Kasumi-1 (cell line): ENCODE results near the gene GALNT16.
"Not testable (repeated sequence)": the region's sequence is repeated elsewhere in the genome, so short reads cannot be mapped to it uniquely, and the experiment has no call there.

Source experiments
- DNase-seq, 2 experiments: peaks; one replicate each; lab custom pipeline; 2025; lab: John Stamatoyannopoulos, UW

The GALNT16 gene

GRCh38 chr14:69259527-69260189, at the start of gene GALNT16:
Gene GALNT16 (plus strand): TSS chr14:69260158. CDS start chr14:69260291, 133 bp downstream.
- no peak for DNase-seq

- DNase-seq: no peak
Measured at GRCh38 chr14:69214393-69214792, 45.6 kb upstream of the GALNT16 start.

GRCh38 chr14:69217663-69218062, 42.3 kb upstream of the GALNT16 start:
- not testable (repeated sequence) for DNase-seq

- no peak for DNase-seq
Measured at GRCh38 chr14:69224946-69225345, 35.0 kb upstream of the GALNT16 start.

GRCh38 chr14:69226178-69226577, 33.8 kb upstream of the GALNT16 start:
- no peak for DNase-seq

- no peak for DNase-seq
Measured at GRCh38 chr14:69226736-69227135, 33.2 kb upstream of the GALNT16 start.

- DNase-seq: no peak
Measured at GRCh38 chr14:69231486-69231885, 28.5 kb upstream of the GALNT16 start.

GRCh38 chr14:69232388-69232787, 27.6 kb upstream of the GALNT16 start:
- DNase-seq: no peak

- DNase-seq: no peak
Measured at GRCh38 chr14:69234106-69234505, 25.9 kb upstream of the GALNT16 start.

- no peak for DNase-seq
Measured at GRCh38 chr14:69235708-69236107, 24.2 kb upstream of the GALNT16 start.

- DNase-seq: no peak
Measured at GRCh38 chr14:69237142-69237541, 22.8 kb upstream of the GALNT16 start.

- no peak for DNase-seq
Measured at GRCh38 chr14:69237584-69237983, 22.4 kb upstream of the GALNT16 start.

GRCh38 chr14:69238883-69239282, 21.1 kb upstream of the GALNT16 start:
- DNase-seq: no peak

- no peak for DNase-seq
Measured at GRCh38 chr14:69240527-69241173, 19.3 kb upstream of the GALNT16 start.

- no peak for DNase-seq
Measured at GRCh38 chr14:69241577-69241976, 18.4 kb upstream of the GALNT16 start.

GRCh38 chr14:69242311-69243224, 17.4 kb upstream of the GALNT16 start:
- peak; percentile 80 to 83 for DNase-seq

GRCh38 chr14:69244946-69245345, 15.0 kb upstream of the GALNT16 start:
- DNase-seq: no peak

GRCh38 chr14:69246331-69246730, 13.6 kb upstream of the GALNT16 start:
- no peak for DNase-seq

- peak in 1 of 2 experiments; percentile 17 for DNase-seq
Measured at GRCh38 chr14:69247676-69248440, 12.1 kb upstream of the GALNT16 start.

GRCh38 chr14:69249603-69250002, 10.4 kb upstream of the GALNT16 start:
- no peak for DNase-seq

- DNase-seq: no peak
Measured at GRCh38 chr14:69252851-69253250, 7.1 kb upstream of the GALNT16 start.

GRCh38 chr14:69259168-69259526, 811 bp upstream of the GALNT16 start:
- no peak for DNase-seq
